ENCODE data around the gene TCF20.

The TCF20 gene

GRCh38 chr22:42225841-42226240 lies 44.6 kb downstream of the TCF20 start:
- in situ Hi-C loops (cut with HindIII; ENCODE audit: low pct_unique_long_range_greater_than_20kb, low sequenced_read_pairs) = no loop called here
- TF ChIP-seq JUND (IDR thresholded peaks at IDR 0.05; ENCODE audit: low read depth) = no peak
- DNase-seq (ENCODE audit: low read depth in 1 of 2, low spot score in 1 of 2) = no peak

DNA sequence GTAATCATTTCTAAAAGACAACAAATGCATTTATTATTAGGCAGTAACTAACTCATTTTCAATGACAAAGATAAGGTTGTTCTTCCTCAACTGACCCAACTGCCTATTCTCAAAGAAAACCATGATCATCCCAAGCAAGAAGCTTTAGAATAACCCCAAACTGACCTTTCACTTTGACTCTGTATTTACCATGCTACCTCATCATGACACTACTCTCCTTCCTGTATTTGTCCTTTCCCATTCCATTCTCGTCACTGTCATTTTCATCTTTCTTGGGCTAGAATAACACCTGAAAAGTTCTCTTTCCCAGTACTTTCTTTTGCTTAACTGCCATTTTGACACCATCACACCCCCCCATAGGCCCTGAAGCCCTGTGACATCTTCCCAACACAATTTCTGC lies 48.3 kb downstream of the TCF20 start:
- DNase-seq (ENCODE audit: low read depth in 1 of 2, low spot score in 1 of 2) = no peak
- TF ChIP-seq JUND (IDR thresholded peaks at IDR 0.05; ENCODE audit: low read depth) = no peak
- in situ Hi-C loops (cut with HindIII; ENCODE audit: low pct_unique_long_range_greater_than_20kb, low sequenced_read_pairs) = no loop called here
